Natural killer cell (primary cell): ENCODE measurements around the gene PRR3. TPM values are rescaled to one million over a fixed set of nuclear protein-coding genes. Genes with fewer than 3 reads are reported as not detected.

Experiments used
- ATAC-seq, 3 donors: fragments of 150-1000 bp in 2 of 3; fragments of 200-7000 bp in 1 of 3; cut with Tn5 transposase; 1 replicate in 1 of 3; 2 replicates in 2 of 3; pipeline ENCODE4 v1.10.0; 2021; ENCODE audit warnings: mild to moderate bottlenecking in 2 of 3, moderate library complexity in 2 of 3
- DNase-seq, 2 donors: peaks; one replicate each; pipeline versions ENCODE4 v3.0.0 to v3.0.0-alpha.2; 2013 to 2021; ENCODE audit warnings: mixed read lengths in 1 of 2
- H3K27ac ChIP-seq: one replicate; pipeline ENCODE4 v1.5.1; 2013; ENCODE audit warnings: mild to moderate bottlenecking, low read length
- H3K27me3 ChIP-seq: one replicate; pipeline ENCODE4 v1.6.1; 2013; ENCODE audit warnings: low read length; ENCODE audit not compliant: control insufficient read depth, insufficient read depth
- H3K36me3 ChIP-seq: one replicate; pipeline ENCODE4 v1.6.1; 2013; ENCODE audit warnings: low read length; ENCODE audit not compliant: control insufficient read depth, insufficient read depth
- H3K4me1 ChIP-seq: one replicate; pipeline ENCODE4 v1.6.1; 2013; ENCODE audit warnings: low read length; ENCODE audit not compliant: control insufficient read depth, insufficient read depth
- H3K4me3 ChIP-seq: one replicate; pipeline ENCODE4 v1.5.1; 2013; ENCODE audit warnings: low read length
- H3K9me3 ChIP-seq: one replicate; pipeline ENCODE4 v1.6.1; 2013; ENCODE audit warnings: low read length; ENCODE audit not compliant: control insufficient read depth, insufficient read depth
- H3K27ac Mint-ChIP-seq, 2 donors: one replicate each; pipeline ENCODE4 v1.8.0; 2022; ENCODE audit warnings: mild to moderate bottlenecking in 2 of 2, mixed read lengths in 2 of 2, moderate library complexity in 1 of 2
- H3K27me3 Mint-ChIP-seq, 2 donors: one replicate each; pipeline ENCODE4 v1.8.0; 2022; ENCODE audit warnings: low read depth in 2 of 2, mixed read lengths in 2 of 2
- H3K36me3 Mint-ChIP-seq: one replicate; pipeline ENCODE4 v1.8.0; 2022; ENCODE audit warnings: mixed read lengths
- H3K4me1 Mint-ChIP-seq, 2 donors: one replicate each; pipeline ENCODE4 v1.8.0; 2022; ENCODE audit warnings: mixed read lengths in 2 of 2
- H3K4me3 Mint-ChIP-seq: one replicate; pipeline ENCODE4 v1.8.0; 2022; ENCODE audit warnings: mild to moderate bottlenecking, moderate library complexity, mixed read lengths
- H3K9me3 Mint-ChIP-seq, 2 donors: one replicate each; pipeline ENCODE4 v1.8.0; 2022; ENCODE audit warnings: mixed read lengths in 2 of 2
- WGBS: methylation state at CpG from one replicate; pipeline ENCODE4 v1.1.7; 2013; ENCODE audit warnings: missing lambda C conversion rate; ENCODE audit not compliant: insufficient coverage; 5-methylcytosine and 5-hydroxymethylcytosine counted together
- intact Hi-C: fragments of 100-400 bp; cut with micrococcal nuclease; formaldehyde crosslinking; loops from one replicate; pipeline ENCODE4 v1.14.2; 2022
- total RNA-seq, 4 donors: library from RNA; stranded (reverse); fragments of 120-200 nt in 1 of 4; gene quantifications; one replicate each; pipeline versions ENCODE4 v1.2.3 to v1.2.4, GENCODE V29; 2013 to 2022
- TF ChIP-seq, protein P1 (sequence below): fragments of 200-600 bp; IDR thresholded peaks from one replicate; pipeline ENCODE4 v1.8.0; 2022; ENCODE audit warnings: antibody characterized with exemption

The PRR3 gene
- total RNA-seq, 3 donors from 2014 or later (not counting 1 experiment from before 2014, with no cell fraction given), result 9.5 to 14.8 (median 13.9) TPM

DNA sequence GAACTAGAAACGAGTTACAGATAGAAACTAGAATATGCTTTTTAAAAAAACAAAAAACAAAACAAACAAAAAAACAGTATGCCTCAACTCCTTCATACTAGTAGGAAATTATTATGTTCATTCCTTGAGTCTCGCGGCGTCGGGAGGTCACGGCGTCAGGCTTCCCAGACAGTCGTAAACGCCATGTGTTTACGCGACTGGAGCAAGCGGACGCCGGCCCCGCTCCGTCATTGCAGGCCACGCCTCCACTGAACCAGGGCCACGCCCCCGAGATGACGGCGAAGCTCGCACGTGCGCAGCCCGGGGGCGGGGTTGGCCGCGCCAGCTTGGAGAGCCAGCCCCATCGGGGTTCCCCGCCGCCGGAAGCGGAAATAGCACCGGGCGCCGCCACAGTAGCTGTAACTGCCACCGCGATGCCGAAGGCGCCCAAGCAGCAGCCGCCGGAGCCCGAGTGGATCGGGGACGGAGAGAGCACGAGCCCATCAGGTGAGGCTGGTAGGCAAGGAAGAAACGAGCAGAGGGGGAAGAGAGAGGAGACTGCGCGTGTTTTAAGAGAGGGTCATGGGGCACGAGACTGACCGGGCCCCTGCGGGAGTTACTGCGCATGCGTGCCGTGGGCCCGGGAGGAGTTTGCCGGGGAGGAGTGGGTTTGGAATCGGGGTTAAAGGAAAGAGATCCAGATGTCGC lies 14.1 kb downstream of the PRR3 start, which contains the start of gene ABCF1:
Gene ABCF1 (plus strand): TSS at position 368 of the 687 bp plus-strand sequence. CDS start 46 bp downstream, at position 414.
- Mint-ChIP-seq H3K27ac (peak within 1 kb of the TSS; percentile 98 to 99), H3K4me3 (peak within 1 kb of the TSS; percentile 95), H3K36me3 (no peaks in the 10 kb centered on the region), H3K4me1 (peaks cover 51 to 52% of the 10 kb centered on the region in 2 donors), H3K9me3 (no peaks in the 10 kb centered on the region), H3K27me3 (no peaks in the 10 kb centered on the region)
- Histone ChIP-seq H3K27ac (peak within 1 kb of the TSS; percentile 87), H3K27me3 (no peaks in the 10 kb centered on the region), H3K4me1 (peaks cover 19% of the 10 kb centered on the region), H3K36me3 (peaks cover 2% of the 10 kb centered on the region), H3K4me3 (peak within 1 kb of the TSS; percentile 72), H3K9me3 (no peaks in the 10 kb centered on the region)
- ATAC-seq (peak; percentile 93 to 100 (median 94)), DNase-seq (peak; percentile 100)
- intact Hi-C loops, result loop anchor here (1.0 kb wide), 2 partner anchors 15 to 46 kb away; partner anchors contain the start of genes GNL1, MRPS18B and PPP1R10
- under 1% methylated on average over 58 of the region's 59 CpGs for WGBS
- TF ChIP-seq, protein P1, sequence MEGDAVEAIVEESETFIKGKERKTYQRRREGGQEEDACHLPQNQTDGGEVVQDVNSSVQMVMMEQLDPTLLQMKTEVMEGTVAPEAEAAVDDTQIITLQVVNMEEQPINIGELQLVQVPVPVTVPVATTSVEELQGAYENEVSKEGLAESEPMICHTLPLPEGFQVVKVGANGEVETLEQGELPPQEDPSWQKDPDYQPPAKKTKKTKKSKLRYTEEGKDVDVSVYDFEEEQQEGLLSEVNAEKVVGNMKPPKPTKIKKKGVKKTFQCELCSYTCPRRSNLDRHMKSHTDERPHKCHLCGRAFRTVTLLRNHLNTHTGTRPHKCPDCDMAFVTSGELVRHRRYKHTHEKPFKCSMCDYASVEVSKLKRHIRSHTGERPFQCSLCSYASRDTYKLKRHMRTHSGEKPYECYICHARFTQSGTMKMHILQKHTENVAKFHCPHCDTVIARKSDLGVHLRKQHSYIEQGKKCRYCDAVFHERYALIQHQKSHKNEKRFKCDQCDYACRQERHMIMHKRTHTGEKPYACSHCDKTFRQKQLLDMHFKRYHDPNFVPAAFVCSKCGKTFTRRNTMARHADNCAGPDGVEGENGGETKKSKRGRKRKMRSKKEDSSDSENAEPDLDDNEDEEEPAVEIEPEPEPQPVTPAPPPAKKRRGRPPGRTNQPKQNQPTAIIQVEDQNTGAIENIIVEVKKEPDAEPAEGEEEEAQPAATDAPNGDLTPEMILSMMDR, result no peak

DNA sequence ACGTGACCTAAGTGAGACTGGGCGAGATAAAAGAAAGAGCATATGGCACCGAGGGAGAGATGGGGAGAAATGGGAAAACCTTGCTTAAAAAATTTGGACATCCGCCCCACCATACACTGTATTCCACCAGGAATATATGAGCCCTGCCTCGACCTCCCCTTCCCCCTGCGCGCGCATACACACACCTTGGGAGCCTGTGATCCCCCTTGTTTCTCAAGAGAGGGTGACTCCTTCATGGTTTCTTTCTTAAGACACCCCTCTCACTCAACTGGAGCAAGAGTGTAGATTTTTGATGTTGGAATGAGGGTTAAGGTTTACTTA lies 14.6 kb downstream of the PRR3 start:
- TF ChIP-seq, protein P1, result no peak
- peak overlapping the region; percentile 98 to 99 for H3K27ac Mint-ChIP-seq
- peak overlapping the region; percentile 95 for H3K4me3 Mint-ChIP-seq
- peak overlapping the region; percentile 87 for H3K27ac ChIP-seq
- no peaks in the 10 kb centered on the region for H3K9me3 ChIP-seq
- 0% methylated on average over 8 of the region's 8 CpGs for WGBS
- intact Hi-C loops, result loop anchor here (1.0 kb wide), 2 partner anchors 15 to 46 kb away; partner anchors contain the start of genes GNL1, MRPS18B and PPP1R10
- H3K27me3 ChIP-seq, result no peaks in the 10 kb centered on the region
- peaks cover 19% of the 10 kb centered on the region for H3K4me1 ChIP-seq
- H3K9me3 Mint-ChIP-seq, result no peaks in the 10 kb centered on the region
- DNase-seq (no peak), ATAC-seq (no peak)
- peaks cover 5% of the 10 kb centered on the region for H3K36me3 ChIP-seq
- peaks cover 54 to 55% of the 10 kb centered on the region in 2 donors for H3K4me1 Mint-ChIP-seq
- H3K27me3 Mint-ChIP-seq, result no peaks in the 10 kb centered on the region
- H3K36me3 Mint-ChIP-seq, result peaks cover under 1% of the 10 kb centered on the region
- H3K4me3 ChIP-seq, result peak overlapping the region; percentile 72

DNA sequence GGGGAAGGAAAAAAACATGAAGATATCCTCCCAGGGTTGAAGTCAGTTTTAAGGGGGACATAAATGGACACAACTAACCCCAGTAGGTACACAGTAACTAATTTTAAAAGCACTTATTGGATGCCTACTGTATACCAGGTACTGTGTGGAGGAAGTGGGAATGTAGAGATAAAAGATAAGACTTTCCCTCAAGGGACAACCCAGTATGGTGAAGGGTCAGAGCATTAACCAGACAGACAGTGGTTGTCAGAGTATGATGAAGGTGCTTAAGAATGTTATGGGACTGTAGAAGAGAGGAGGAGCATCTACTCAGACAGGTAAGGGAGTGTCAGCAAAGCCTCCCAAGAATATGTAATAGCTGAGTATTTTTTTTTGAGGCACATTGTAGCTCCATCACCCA lies 15.1 kb downstream of the PRR3 start:
- Histone ChIP-seq H3K9me3 (no peaks in the 10 kb centered on the region), H3K36me3 (peaks cover 9% of the 10 kb centered on the region), H3K27ac (peak overlapping the region; percentile 87), H3K27me3 (no peaks in the 10 kb centered on the region), H3K4me1 (peaks cover 19% of the 10 kb centered on the region), H3K4me3 (peak overlapping the region; percentile 72)
- Mint-ChIP-seq H3K36me3 (peaks cover 5% of the 10 kb centered on the region), H3K4me1 (peaks cover 59 to 60% of the 10 kb centered on the region in 2 donors), H3K27ac (peak overlapping the region; percentile 98 to 99), H3K9me3 (no peaks in the 10 kb centered on the region), H3K4me3 (peak overlapping the region; percentile 95), H3K27me3 (no peaks in the 10 kb centered on the region)
- DNase-seq (no peak), ATAC-seq (no peak)
- intact Hi-C loops, result no loop called here
- TF ChIP-seq, protein P1, result no peak
